ENCODE measurements around the gene GALNT9.
"Not testable (repeated sequence)": the region's sequence is repeated elsewhere in the genome, so short reads cannot be mapped to it uniquely, and the experiment has no call there.

GALNT9 gene

DNA sequence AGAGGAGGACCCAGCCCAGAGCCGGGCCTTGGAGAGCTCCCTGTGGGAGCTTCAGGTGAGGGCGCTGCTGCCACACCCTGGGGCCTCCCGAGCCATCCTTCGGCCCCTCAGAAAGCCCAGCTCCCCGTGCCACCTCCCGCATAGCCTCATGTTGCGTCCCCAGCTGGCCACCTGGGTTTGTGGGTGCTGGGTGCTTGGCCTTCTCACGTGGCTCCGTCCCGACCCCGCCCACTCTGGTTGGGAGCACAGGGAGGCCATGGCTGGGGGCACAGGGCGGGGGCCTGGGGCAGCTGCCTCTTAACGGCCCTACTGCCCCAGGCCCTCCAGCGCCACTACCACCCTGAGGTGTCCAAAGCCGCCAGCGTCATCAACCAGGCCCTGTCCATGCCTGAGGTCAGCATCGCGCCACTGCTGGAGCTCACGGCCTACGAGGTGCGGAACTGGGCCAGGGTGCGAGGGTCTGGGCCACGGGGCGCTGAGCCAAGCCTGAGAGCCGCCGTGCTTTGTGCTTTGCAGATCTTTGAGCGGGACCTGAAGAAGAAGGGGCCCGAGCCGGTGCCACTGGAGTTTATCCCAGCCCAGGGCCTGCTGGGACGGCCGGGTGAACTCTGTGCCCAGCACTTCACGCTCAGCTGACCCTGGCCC lies 177.5 kb downstream of the GALNT9 start:
- no peak for DNase-seq (ENCODE audit: low read depth, low spot score)
- in situ Hi-C loops (cut with HindIII; ENCODE audit: low sequenced_read_pairs), result no loop called here

DNA sequence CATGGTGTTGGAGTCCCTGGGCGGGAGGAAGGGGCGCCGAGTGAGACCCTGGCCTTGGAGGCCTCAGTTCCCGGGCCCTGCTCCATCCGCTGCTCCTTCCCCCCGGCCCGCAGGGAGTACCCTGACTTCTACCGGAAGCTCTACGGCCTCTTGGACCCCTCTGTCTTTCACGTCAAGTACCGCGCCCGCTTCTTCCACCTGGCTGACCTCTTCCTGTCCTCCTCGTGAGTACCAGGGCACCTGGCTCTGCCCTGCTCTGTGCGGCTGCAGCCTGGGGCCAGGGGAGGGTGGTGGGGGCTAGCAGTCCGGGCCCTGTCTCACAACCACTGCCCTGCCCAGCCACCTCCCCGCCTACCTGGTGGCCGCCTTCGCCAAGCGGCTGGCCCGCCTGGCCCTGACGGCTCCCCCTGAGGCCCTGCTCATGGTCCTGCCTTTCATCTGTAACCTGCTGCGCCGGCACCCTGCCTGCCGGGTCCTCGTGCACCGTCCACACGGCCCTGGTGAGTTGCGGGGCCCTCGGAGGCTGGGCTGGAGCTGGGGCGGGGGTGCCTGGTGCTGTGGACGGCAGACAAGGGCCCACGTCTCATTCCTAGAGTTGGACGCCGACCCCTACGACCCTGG lies 178.1 kb downstream of the GALNT9 start:
- H3K4me3 ChIP-seq (ENCODE audit: low read depth, low read length), result no peak overlapping the region
- no peak for DNase-seq (ENCODE audit: low read depth, low spot score)
- in situ Hi-C loops (cut with HindIII; ENCODE audit: low sequenced_read_pairs), result no loop called here
- TF ChIP-seq CTCF (IDR thresholded peaks at IDR 0.05; ENCODE audit: low read depth, low read length), result no peak

More for the DNA sequence above, 177.5 kb downstream of the GALNT9 start:
- H3K4me3 ChIP-seq (ENCODE audit: low read depth, low read length), result no peak overlapping the region
- TF ChIP-seq CTCF (IDR thresholded peaks at IDR 0.05; ENCODE audit: low read depth, low read length), result no peak

- no peak overlapping the region for H3K4me3 ChIP-seq (ENCODE audit: low read depth, low read length)
- in situ Hi-C loops (cut with HindIII; ENCODE audit: low sequenced_read_pairs), result no loop called here
- TF ChIP-seq CTCF (IDR thresholded peaks at IDR 0.05; ENCODE audit: low read depth, low read length), result no peak
- DNase-seq (ENCODE audit: low read depth, low spot score), result no peak
Measured at GRCh38 chr12:132150780-132151144, 178.6 kb downstream of the GALNT9 start.

- H3K4me3 ChIP-seq (ENCODE audit: low read depth, low read length); in situ Hi-C loops (cut with HindIII; ENCODE audit: low sequenced_read_pairs); DNase-seq (ENCODE audit: low read depth, low spot score): not testable (repeated sequence)
Measured at GRCh38 chr12:132149526-132149925, 179.9 kb downstream of the GALNT9 start.

DNA sequence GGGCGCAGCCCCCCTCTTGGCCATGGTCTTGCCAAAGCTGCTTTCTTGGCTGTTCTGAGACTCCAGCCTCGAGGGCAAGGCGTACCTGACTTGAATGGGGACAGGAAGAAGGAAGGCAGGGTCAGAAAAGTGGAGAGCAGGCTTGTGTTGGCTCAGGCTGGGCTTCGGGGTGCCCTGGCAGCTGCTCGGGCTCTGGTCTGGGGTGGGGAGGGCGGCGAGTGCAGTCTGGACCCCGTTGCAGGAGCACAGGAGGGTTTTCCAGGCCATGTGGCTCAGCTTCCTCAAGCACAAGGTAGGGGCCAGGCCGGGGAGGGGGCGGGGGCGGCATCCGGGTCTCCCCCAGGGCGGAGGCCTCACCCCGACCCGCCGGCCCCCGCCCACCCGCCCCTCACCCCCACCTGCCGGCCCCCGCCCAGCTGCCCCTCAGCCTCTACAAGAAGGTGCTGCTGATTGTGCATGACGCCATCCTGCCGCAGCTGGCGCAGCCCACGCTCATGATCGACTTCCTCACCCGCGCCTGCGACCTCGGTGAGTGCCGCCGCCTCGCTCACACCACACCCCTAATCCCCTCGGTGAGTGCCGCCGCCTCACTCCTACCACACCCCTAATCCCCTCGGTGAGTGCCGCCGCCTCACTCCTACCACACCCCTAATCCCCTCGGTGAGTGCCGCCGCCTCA lies 180.9 kb downstream of the GALNT9 start:
- H3K4me3 ChIP-seq (ENCODE audit: low read depth, low read length), result no peak overlapping the region
- in situ Hi-C loops (cut with HindIII; ENCODE audit: low sequenced_read_pairs), result no loop called here
- DNase-seq (ENCODE audit: low read depth, low spot score), result no peak
- no peak for TF ChIP-seq CTCF (IDR thresholded peaks at IDR 0.05; ENCODE audit: low read depth, low read length)

- no peak for DNase-seq (ENCODE audit: low read depth, low spot score)
- no peak overlapping the region for H3K4me3 ChIP-seq (ENCODE audit: low read depth, low read length)
- TF ChIP-seq CTCF (IDR thresholded peaks at IDR 0.05; ENCODE audit: low read depth, low read length), result no peak
- in situ Hi-C loops (cut with HindIII; ENCODE audit: low sequenced_read_pairs), result no loop called here
Measured at GRCh38 chr12:132147423-132148367, 181.7 kb downstream of the GALNT9 start.
